ENCODE results near the gene SIGMAR1. TPM values are rescaled to one million over a fixed set of nuclear protein-coding genes. Genes with fewer than 3 reads are reported as not detected.
A peak's percentile ranks its signal among the peaks of the same experiment; 100 is the strongest.

Gene SIGMAR1
- 108 and 115 TPM in 2 replicates for total RNA-seq (2014; rRNA removed; shearing (Covaris generic))

DNA sequence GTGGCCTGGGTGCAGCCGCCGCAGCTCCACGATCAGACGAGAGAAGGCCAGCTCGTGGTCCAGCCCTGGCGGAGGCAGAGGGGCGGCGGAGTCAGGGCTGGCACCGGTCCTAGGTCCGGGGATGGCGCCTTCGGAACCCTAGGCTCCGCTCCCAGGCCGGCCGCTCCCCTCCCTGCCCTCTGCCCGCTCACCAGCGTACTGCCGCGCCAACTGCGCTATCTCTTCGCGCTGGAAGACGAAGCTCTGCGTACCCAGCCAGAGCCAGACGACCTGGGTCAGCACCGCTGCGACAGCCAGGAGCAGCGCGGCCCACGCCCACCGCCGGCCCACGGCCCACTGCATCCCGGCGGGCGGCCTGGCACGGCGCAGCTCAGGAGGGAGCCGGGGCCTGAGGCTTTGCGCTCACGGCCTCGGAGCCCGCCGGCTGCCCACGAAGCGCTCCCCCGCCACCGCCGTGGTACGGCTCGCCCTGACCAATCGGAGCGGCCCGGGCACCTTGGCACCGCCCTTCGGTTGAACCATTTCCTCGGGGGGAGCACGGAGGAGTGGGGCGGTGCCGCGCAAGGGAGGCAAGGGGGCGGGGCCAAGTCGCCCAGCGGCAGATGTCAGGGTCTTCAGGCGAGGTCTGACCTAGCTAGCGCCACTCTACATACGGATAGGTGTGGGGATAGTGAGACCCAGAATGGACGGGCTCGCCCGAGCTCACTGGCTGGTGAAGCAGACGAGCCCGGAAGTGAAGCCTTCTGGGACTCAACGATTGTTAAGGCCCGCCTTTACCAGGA, at the start of gene SIGMAR1:
Gene SIGMAR1, minus strand, starts transcription at position 432 of the 782 bp plus-strand sequence. Its CDS starts 90 bp downstream, at position 342.
- DNase-seq (ENCODE audit: low read depth), result peak; percentile 86

DNA sequence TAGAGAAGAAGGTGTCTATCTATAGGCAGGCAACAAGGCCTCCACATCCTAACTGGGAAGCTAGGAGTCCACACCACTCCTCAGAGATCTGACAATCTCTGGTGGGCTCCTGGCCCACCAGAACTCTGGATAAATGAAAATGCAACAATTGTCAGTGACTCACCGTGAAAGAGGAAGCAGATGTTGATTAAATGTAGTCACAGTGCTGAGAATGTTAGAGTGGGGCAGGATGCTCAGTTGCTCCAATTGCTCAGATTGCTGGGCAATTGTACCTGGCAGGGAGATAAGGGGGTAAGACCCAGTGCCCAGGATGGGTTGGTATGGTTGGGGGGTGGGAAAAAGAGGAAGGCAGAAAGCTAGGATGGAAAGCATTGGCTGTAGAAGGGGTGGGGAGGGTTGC, 49.1 kb upstream of the SIGMAR1 start:
- no peak for DNase-seq (ENCODE audit: low read depth)

GRCh38 chr9:34686231-34686630, 48.6 kb upstream of the SIGMAR1 start:
- no peak for DNase-seq (ENCODE audit: low read depth)

DNA sequence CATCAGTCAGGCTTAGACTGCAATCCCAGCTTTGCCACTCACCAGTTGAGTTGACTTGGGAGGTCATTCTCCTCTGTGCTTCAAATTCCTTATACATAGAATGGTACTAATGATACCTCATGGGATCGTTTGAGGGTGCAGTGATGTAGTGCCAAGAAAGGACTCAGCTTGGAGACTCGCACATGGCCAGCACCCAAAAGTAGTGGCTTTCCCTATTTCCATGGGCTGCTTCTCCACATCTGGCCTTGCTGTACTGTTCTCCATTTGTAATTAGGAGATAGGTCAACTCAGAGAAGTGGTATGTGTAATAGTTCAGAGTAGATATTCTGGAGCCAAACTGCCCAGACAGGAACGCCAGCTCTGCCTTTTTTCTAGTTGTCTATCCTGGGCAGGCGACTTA, 48.0 kb upstream of the SIGMAR1 start:
- DNase-seq (ENCODE audit: low read depth), result no peak

DNA sequence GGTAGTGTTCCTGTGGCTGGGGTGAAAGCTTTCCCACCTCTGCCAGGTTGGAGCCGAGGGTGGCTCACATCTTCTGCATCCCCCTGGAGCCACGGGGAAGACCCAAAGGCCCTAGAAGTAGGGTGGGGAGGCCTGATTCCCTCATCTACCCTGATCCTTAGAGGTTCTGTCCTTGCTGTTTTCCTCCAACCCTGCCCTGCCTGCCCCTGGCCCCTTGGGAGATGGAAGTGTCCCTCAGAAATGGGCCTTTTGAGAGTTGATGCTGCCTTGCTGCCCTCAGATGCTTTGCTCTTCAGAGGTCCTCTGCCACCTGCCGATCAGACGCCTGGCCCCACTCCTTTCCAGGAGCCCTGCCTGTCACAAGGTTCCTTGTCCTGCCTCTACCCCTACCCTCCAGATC, 47.2 kb upstream of the SIGMAR1 start:
- no peak for DNase-seq (ENCODE audit: low read depth)

- no peak for DNase-seq (ENCODE audit: low read depth)
Measured at GRCh38 chr9:34684145-34684544, 46.6 kb upstream of the SIGMAR1 start.

DNA sequence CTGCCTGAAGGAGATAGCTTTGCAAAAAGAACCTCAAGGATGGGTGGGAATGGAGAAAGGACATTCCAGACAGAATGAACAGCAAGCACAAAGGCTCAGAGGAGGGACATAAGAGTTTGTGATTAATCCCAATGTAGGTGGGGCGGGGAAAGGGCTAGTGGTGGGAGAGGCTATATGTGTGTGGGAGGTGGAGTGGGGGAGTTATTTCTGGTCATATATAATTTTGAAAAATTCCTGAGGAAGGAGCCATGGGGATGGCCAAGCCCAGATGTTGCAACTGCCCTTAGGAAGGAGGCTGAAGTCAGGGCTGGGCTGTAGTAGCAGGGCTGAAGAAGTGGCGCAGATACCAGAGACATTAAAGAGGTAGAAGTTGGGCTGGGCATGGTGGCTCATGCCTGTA, 38.3 kb upstream of the SIGMAR1 start:
- no peak for DNase-seq (ENCODE audit: low read depth)

- DNase-seq (ENCODE audit: low read depth), result peak; percentile 30
Measured at GRCh38 chr9:34675048-34675714, 37.6 kb upstream of the SIGMAR1 start.

- no peak for DNase-seq (ENCODE audit: low read depth)
Measured at GRCh38 chr9:34674440-34674839, 36.9 kb upstream of the SIGMAR1 start.

GRCh38 chr9:34671307-34671706, 33.7 kb upstream of the SIGMAR1 start:
- no peak for DNase-seq (ENCODE audit: low read depth)

- no peak for DNase-seq (ENCODE audit: low read depth)
Measured at GRCh38 chr9:34669809-34670562, 32.4 kb upstream of the SIGMAR1 start.

DNA sequence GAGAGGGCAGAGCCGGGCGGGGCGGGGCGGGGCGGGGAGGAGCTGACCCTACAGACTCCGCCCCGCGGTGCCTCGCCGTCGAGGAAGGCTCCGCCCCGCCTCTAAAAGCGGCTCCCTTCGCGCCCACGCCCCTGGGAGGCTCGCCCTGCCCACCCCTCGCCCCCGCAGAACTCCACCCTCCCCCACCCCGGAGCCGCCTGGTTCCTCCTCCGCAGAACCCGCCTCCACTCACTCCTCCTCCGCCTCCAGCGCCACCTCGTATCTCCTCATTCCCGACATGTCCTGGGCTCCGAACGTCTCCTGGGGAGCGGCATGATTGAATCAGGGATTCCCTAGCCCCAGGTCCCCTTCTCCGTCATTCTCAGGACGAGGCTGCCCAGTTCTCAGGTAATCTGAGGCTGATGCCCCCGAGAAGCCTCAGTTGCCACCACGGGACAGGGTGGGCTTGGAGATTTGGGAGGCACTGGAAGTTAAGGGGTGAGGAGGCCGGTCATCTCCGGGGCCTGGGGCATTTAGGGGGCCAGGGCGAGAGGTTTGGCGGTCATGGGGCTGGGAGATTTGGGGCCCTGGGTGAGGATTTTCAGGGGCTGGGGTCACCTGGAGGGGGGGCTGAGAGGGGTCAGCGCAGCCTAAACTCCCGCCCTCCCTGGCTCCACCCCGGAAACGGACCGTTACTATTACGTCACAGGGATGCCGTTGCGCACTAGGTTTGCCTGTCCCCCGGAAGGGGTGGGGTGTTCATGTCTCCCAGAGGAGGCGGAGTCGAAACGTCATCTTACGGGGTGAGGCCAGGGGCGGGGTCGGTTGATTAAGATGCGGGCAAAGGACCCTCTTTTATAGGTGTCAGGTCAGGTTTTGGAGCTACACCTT, 28.0 kb upstream of the SIGMAR1 start:
- peak; percentile 93 for DNase-seq (ENCODE audit: low read depth)

DNA sequence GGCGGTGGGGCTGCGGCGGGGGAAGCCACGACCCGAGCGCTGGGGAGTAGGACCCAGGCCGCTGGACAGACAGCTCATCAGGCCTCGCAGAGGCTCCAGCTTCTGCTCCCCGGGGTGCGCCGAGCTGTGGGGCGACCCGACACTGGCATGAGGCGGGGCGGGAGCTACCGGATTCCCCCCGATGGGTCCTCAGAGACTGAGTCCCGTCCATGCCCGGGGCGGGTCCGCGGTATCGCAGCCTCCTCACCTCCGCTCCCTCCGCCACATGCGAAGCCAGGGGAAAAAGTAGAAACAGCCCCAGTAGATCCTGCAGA, 27.4 kb upstream of the SIGMAR1 start:
- DNase-seq (ENCODE audit: low read depth), result no peak

- peak; percentile 67 for DNase-seq (ENCODE audit: low read depth)
Measured at GRCh38 chr9:34664281-34665066, 26.9 kb upstream of the SIGMAR1 start.

DNA sequence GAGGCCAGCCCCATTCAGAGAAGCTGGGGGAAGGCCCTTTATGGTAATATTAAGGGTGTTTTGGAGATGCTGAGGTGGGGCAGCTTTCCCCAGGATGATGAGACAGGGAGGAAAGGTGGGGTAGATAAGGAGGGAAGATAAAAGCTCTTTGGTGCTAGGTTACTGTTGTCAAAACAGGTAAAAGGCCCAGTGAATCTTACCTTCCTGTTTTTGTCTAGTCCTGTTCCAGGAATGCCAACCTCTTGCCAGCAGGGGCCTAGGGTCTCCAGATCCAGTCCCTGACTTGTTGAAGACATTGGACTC, 25.7 kb upstream of the SIGMAR1 start:
- no peak for DNase-seq (ENCODE audit: low read depth)

GRCh38 chr9:34662526-34663302, 25.1 kb upstream of the SIGMAR1 start, which contains the start of gene CCL27:
Gene CCL27 (minus strand): TSS chr9:34662657. CDS start chr9:34662633, 24 bp downstream.
- DNase-seq (ENCODE audit: low read depth), result no peak

DNA sequence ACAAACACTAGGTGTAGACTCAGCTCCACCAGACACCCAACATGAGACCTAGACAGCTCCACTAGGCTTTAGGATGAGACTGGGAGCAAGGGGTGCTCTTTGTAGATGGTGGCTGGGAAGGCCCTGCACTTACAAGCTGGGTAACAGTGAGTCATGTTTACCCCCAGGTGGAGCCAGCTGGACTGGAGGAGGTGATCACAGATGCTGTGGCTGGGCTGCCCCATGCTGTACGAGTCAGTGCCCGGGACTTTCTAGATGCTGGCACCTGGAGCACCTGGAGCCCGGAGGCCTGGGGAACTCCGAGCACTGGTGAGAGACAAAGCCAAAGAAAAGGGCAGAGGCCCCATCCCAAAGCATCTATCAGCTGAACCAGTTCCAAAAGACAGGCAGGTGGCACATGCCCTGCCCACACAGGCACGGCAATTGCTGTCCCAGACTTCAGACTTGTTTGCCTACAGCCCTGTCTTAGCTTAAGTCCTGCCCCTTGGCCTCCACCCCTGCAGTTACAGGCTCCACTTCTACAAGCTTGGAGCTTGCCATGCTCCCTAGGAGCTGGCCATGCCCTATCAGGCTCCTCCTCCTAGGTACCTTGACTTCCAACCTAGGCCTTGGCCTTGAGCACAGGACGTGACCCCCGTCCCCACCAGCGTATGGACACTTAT, 22.1 kb upstream of the SIGMAR1 start:
- peak; percentile 67 for DNase-seq (ENCODE audit: low read depth)

- DNase-seq (ENCODE audit: low read depth), result no peak
Measured at GRCh38 chr9:34658461-34658860, 20.9 kb upstream of the SIGMAR1 start.

GRCh38 chr9:34656992-34657391, 19.4 kb upstream of the SIGMAR1 start:
- DNase-seq (ENCODE audit: low read depth), result no peak

- no peak for DNase-seq (ENCODE audit: low read depth)
Measured at GRCh38 chr9:34655394-34655793, 17.8 kb upstream of the SIGMAR1 start.

Measured in M059J (cell line).